ENCODE data around the gene GRK2. TPM values are rescaled to one million over a fixed set of nuclear protein-coding genes. Genes with fewer than 3 reads are reported as not detected.

GRK2 gene
- total and polyA plus RNA-seq, 2 of the 8 experiments (the other 6 are each of a cell fraction or from before 2014, with no cell fraction given) = 47.3 to 49.7 TPM

GRCh38 chr11:67301313-67301921, 35.1 kb downstream of the GRK2 start:
- peaks cover 19% of the 10 kb centered on the region; the same call in 1 of the 2 replicates for H3K23me2 ChIP-seq (ENCODE audit: low read depth, low read length)
- H3K9me3 ChIP-seq (ENCODE audit: insufficient read depth in 2 of 2, low read depth in 1 of 2, low read length in 1 of 2) = no peaks in the 10 kb centered on the region
- no peak overlapping the region for H2BK15ac ChIP-seq (ENCODE audit: low read length)
- H3K18ac ChIP-seq (ENCODE audit: extremely low read depth, low read length) = no peak overlapping the region; the same call in 1 of the 2 replicates
- ChIA-PET CTCF (ENCODE audit: partially characterized antibody) (interaction anchor here (1.0 to 4.8 kb wide), 8 partner anchors 10 to 248 kb away, joined by 3 to 33 read pairs (median 5); partner anchors contain the start of gene ANKRD13D), POLR2A (ENCODE audit: partially characterized antibody) (interaction anchor here (0.6 to 9.7 kb wide), 6 partner anchors 10 to 61 kb away, joined by 3 to 106 read pairs (median 7); partner anchors contain the start of gene ANKRD13D)
- H3K36me3 ChIP-seq (ENCODE audit: control insufficient read depth in 2 of 4, insufficient read depth in 4 of 4, low read length in 3 of 4) = peaks cover 0 to 14% (median 7%) of the 10 kb centered on the region in 4 experiments; a peak in 3 of 8 replicates
- H3K4me2 ChIP-seq (ENCODE audit: insufficient read depth in 1 of 2, low read depth in 2 of 2, low read length in 2 of 2) = peak overlapping the region; percentile 81 to 85
- peaks cover 0 to 11% (median 7%) of the 10 kb centered on the region in 4 experiments; a peak in 5 of 7 replicates for H3K27me3 ChIP-seq (replicated peaks in 1 of 4; ENCODE audit: control insufficient read depth in 3 of 4, extremely low read depth in 1 of 4, insufficient read depth in 3 of 4, low read length in 3 of 4)
- H3K4me1 ChIP-seq (replicated peaks in 1 of 4; ENCODE audit: control insufficient read depth in 3 of 4, insufficient read depth in 4 of 4, low read length in 3 of 4) = peaks cover 0 to 20% (median 16%) of the 10 kb centered on the region in 4 experiments; a peak in 5 of 7 replicates
- no peak overlapping the region for H4K91ac ChIP-seq (replicated peaks; ENCODE audit: insufficient read length, low read length)
- no peak for DNase-seq (ENCODE audit: low read depth in 1 of 2, low spot score in 2 of 2)
- no peak overlapping the region for H2BK12ac ChIP-seq (ENCODE audit: low read depth, low read length)
- no peaks in the 10 kb centered on the region for H3K79me2 ChIP-seq (ENCODE audit: control insufficient read depth in 1 of 2, insufficient read depth in 2 of 2, low read length in 2 of 2)
- H3K4ac ChIP-seq (replicated peaks; ENCODE audit: insufficient read length, low read depth, low read length) = no peak overlapping the region
- no peak overlapping the region for H3K14ac ChIP-seq (ENCODE audit: insufficient read length)
- no peaks in the 10 kb centered on the region; the same call in 1 of the 2 replicates for H3K79me1 ChIP-seq (ENCODE audit: low read depth, low read length)
- H3K56ac ChIP-seq (replicated peaks; ENCODE audit: insufficient read length, low read depth, low read length) = no peak overlapping the region
- no peak overlapping the region for H3K9ac ChIP-seq (replicated peaks in 1 of 4; ENCODE audit: extremely low read depth in 1 of 4, low read depth in 3 of 4, low read length in 3 of 4)
- no peak overlapping the region for H4K5ac ChIP-seq (ENCODE audit: insufficient read length, low read depth, low read length)
- H3K27ac ChIP-seq (ENCODE audit: low read depth, low read length) = no peak overlapping the region
- H3K23ac ChIP-seq (ENCODE audit: insufficient read length) = no peak overlapping the region
- 95% methylated on average over 18 of the region's 28 CpGs; no CpG with 5 or more reads in 1 of the 2 experiments for WGBS, 2 experiments (ENCODE audit: extremely low coverage in 1 of 2, insufficient coverage in 1 of 2, insufficient read length in 1 of 2, insufficient replicate concordance in 2 of 2, low coverage in 1 of 2, low lambda C conversion rate in 2 of 2, missing lambda C conversion rate in 1 of 2)
- no peak overlapping the region for H2BK5ac ChIP-seq (ENCODE audit: low read depth, low read length)
- no peak overlapping the region for H2AK5ac ChIP-seq (ENCODE audit: low read depth, low read length)
- no peak overlapping the region for H2BK20ac ChIP-seq (ENCODE audit: low read length)
- FAIRE-seq = no peak
- H4K8ac ChIP-seq (ENCODE audit: extremely low read depth, insufficient read depth, low read length) = no peak overlapping the region
- no peak overlapping the region for H2BK120ac ChIP-seq (replicated peaks; ENCODE audit: low read depth, low read length)
- peaks cover 0 to 11% of the 10 kb centered on the region in 2 experiments for H4K20me1 ChIP-seq (replicated peaks in 1 of 2; ENCODE audit: control insufficient read depth in 1 of 2, insufficient read depth in 2 of 2, low read length in 2 of 2)
- H3K4me3 ChIP-seq (ENCODE audit: extremely low read depth in 1 of 4, insufficient read depth in 2 of 4, low read depth in 3 of 4, low read length in 4 of 4) = peak overlapping the region in 3 of 4 experiments; percentile 8 to 94 (median 26); a peak in 2 of 8 replicates
- H2AFZ ChIP-seq (ENCODE audit: low read length) = no peak overlapping the region
- TF ChIP-seq HDAC6 (IDR thresholded peaks at IDR 0.05; ENCODE audit: low read depth, low read length) = no peak
- no peak for TF ChIP-seq POU5F1 (IDR thresholded peaks at IDR 0.05; ENCODE audit: low read depth, low read length)

Data from H1 (cell line).